ENCODE results near the gene IL1RL2.

The IL1RL2 gene

GRCh38 chr2:102197389-102198137, 10.7 kb downstream of the IL1RL2 start:
- DNase-seq = no peak

GRCh38 chr2:102200539-102200938, 13.7 kb downstream of the IL1RL2 start:
- DNase-seq = no peak

GRCh38 chr2:102204638-102205037, 17.8 kb downstream of the IL1RL2 start:
- DNase-seq = no peak

- DNase-seq = no peak
These were observed 20.0 kb downstream of the IL1RL2 start for GRCh38 chr2:102206666-102207341.

- no peak for DNase-seq
These were observed 22.0 kb downstream of the IL1RL2 start for GRCh38 chr2:102208774-102209173.

- no peak for DNase-seq
These were observed 22.7 kb downstream of the IL1RL2 start for GRCh38 chr2:102209474-102209873.

- DNase-seq = no peak
These were observed 30.2 kb downstream of the IL1RL2 start for GRCh38 chr2:102217032-102217431.

GRCh38 chr2:102224824-102225739, 38.3 kb downstream of the IL1RL2 start:
- no peak for DNase-seq

GRCh38 chr2:102226171-102226570, 39.3 kb downstream of the IL1RL2 start:
- DNase-seq = no peak

GRCh38 chr2:102226612-102227391, 40.0 kb downstream of the IL1RL2 start:
- no peak for DNase-seq

GRCh38 chr2:102229141-102229769, 42.4 kb downstream of the IL1RL2 start:
- DNase-seq = no peak

GRCh38 chr2:102230410-102230909, 43.6 kb downstream of the IL1RL2 start:
- no peak for DNase-seq

GRCh38 chr2:102233132-102233884, 46.5 kb downstream of the IL1RL2 start:
- no peak for DNase-seq

GRCh38 chr2:102235042-102235473, 48.2 kb downstream of the IL1RL2 start:
- DNase-seq = no peak

- no peak for DNase-seq
These were observed 48.7 kb downstream of the IL1RL2 start for GRCh38 chr2:102235491-102235890.

GRCh38 chr2:102236132-102236531, 49.3 kb downstream of the IL1RL2 start:
- DNase-seq = no peak

GRCh38 chr2:102237176-102237575, 50.4 kb downstream of the IL1RL2 start:
- no peak for DNase-seq

- DNase-seq = no peak
These were observed 51.4 kb downstream of the IL1RL2 start for GRCh38 chr2:102238039-102238756.

GRCh38 chr2:102238778-102239177, 52.0 kb downstream of the IL1RL2 start:
- DNase-seq = no peak

- DNase-seq = no peak
These were observed 52.5 kb downstream of the IL1RL2 start for GRCh38 chr2:102239344-102239743.

Measured in NCI-H2171 treated with DMSO at 0.1 percent for 48 hours (cell line).